ENCODE results near the gene ST7.

Gene ST7

GRCh38 chr7:117069379-117069778 is 116.1 kb downstream of the ST7 start:
- no peak for DNase-seq

DNA sequence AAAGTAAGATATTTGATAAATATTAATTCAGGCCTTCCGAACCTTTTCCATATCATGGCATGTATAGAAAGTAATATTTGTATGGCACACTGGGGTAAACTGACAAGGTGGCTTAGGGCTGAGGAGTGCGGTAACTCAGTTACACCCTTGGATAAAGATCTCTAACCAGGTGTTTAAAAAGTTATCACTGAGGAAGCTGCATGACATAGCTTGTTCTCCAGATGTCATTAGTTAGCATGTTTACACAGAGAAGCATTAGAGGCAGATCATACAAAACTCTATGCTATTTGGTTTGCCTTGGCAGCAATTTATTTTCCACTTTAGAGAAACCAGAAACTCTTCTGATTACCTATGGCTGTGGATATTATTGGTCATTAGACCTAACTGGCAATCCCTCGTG is 118.2 kb downstream of the ST7 start:
- no peak for DNase-seq

GRCh38 chr7:117072620-117073118 is 119.4 kb downstream of the ST7 start:
- DNase-seq = peak in 1 of 2 donors; percentile 35

DNA sequence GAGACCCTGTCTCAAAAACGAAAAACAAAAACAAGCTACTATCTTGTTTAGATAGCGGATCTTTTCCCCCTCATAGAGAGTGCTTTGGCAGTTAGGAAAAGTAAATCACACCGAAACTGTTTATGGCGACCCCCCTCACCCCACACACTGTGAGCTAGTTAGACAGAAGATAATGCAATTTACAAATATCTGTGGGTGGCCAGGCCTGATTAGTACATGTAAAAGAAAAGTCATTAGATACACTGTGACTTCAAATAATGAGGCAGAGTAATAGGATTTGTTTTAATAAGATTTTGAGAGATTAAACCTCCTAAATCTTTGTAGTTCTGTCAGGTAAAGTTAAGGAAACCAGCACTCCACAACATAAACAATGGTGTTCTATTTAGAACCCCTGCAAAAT is 121.1 kb downstream of the ST7 start:
- DNase-seq = no peak

DNA sequence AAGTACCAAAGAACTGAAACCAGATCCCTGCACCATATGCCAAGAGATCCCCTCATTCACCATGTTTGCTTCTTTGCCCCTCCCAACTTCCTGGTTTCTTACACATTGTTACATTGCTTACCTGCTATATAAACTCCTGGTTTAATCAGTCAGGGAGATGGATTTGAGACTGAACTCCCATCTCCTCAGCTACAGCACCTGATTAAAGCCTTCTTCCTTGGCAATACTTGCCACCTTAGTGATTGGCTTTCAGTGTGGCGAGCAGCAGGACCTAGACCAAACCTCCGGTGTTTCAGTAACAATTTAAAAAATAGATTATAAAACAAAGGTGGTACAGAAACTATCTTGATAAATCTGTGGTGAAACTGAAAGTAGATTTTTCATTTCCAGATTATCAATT is 122.6 kb downstream of the ST7 start:
- DNase-seq = no peak

DNA sequence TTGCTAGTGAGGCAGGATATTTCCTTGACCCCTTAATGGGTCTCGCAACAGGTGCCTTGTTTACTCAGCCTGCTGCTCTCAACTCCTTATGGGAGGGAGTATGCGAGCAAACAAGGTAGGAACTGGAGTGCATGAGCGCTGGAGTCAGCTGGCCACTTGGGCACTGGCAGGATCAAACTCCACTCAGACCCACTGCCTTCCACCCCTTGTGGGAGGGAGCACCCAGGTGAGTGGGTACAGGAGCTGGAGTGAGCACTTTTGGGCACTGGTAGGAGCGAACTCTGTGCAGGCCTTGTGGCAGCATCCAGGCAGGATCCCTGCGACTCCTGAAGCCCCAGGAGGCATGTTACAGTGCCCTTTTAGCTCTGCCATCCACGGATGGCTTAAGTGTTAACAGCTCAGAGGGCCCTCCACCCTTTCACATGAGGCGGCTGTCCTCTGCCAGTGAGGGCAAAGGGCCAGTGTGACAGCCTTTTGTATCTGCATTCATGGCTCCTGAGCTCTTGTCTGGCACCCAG is 123.2 kb downstream of the ST7 start:
- no peak for DNase-seq

- DNase-seq = no peak
These were observed 124.4 kb downstream of the ST7 start for GRCh38 chr7:117077658-117078057.

DNA sequence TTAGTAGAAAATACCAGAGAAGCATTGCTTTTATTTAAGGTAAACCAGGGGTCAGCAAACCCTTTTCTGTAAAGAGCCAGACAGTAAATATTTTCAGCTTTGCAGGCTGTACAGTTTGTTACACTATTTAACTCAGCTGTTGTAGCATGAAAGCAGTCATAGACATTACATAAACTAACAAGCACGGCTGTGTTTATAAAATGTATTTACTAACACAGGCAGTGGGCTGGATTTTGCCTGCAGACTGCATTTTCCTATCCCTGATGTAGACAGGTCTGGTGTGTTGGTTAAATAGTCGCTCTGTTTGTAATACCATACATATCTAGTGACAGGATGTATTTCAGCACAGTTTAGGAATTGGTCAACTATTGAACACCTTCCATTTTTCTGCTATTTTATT is 129.3 kb downstream of the ST7 start:
- DNase-seq = no peak

DNA sequence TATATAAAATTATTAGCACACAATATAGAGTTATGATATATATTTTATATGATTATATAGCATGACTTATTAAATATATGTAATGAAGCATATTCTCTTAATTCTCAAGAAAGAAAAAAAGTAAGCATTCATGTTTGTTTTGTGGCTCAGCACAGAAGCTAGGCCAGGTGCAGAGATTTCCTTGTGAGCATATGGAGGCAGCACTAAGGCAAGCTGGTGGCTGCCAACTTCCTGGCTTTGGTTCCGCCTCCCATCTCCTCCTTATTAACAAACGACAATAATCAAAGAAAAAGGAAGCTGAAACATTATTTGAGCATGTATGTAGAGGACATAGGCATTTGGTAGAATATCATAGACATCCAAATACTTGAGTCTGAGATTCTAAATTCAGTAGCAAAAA is 130.3 kb downstream of the ST7 start:
- no peak for DNase-seq

DNA sequence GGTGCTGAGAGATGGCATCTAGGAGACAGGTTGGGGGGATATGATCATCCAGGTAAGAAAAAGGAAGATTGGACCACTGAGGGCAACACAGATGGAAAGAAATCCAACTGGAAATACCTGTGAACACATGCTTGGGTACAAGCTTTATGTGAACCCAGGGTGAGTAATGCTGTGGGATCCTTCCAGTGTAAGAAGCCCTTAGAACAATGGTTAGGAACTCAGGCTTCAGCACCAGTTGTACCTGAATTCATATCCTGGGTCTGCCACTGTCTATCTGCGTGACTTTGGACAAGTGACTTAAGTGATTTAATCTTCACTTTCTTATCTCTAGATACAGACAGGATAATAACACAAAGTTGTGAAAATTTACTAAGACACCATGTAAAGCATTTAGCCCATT is 131.0 kb downstream of the ST7 start:
- no peak for DNase-seq

- DNase-seq = no peak
These were observed 132.0 kb downstream of the ST7 start for GRCh38 chr7:117085275-117085674.

GRCh38 chr7:117085769-117086463 is 132.6 kb downstream of the ST7 start:
- peak in 1 of 2 donors; percentile 18 for DNase-seq

DNA sequence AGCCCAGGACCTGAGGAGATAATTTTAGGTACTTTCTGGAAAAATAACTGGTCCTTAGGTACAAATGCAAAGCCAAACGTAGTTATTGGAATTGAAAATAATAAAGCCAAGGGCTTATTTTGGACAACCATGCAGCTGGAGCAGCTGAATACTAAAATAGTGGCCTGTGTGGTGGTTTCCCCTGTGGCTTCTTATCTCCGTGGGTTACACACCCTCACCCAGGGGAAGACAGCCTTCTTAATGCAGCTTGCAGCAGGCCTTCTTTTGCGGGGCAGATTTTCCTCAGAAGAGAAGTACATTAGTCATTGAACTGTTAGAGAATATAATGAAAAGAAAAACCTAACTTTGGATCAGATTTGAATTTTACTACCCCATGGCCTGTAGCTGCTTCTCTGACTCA is 133.5 kb downstream of the ST7 start:
- DNase-seq = no peak

DNA sequence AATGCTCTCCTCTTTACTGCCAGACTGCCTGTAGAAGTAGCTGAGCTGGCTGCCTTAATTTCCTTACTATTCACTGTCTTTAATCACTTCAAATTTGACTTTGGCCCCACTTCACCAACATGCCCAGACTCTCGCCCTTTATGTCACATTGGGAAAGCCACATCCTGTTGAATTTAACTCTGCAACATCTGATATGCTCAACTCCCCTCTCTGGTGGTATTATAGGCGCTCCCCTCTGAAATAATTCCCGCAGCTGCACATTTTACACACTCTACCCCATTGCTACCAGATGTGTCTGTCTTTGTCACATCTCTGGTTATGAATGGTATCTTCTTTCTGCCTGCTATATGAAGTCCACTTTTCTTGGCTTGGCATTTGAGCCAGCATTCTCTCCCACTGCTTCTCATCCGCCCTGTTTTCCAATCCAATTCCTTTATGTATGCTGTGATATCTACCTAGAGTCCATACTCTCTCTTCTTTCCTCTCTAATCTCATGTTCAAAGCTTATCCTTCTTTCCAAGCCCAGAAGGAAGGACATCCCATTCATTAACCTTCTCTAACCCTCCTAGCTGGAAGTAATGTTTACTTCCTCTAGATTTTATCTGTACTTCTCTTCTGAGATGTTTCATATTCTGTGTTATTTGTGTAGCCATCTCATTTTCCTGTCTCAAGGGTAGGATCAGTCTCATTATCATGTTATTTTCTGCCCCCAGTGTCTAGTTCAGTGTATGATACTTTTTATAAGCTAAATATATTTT is 134.5 kb downstream of the ST7 start:
- DNase-seq = no peak

GRCh38 chr7:117088623-117089194 is 135.4 kb downstream of the ST7 start:
- no peak for DNase-seq

DNA sequence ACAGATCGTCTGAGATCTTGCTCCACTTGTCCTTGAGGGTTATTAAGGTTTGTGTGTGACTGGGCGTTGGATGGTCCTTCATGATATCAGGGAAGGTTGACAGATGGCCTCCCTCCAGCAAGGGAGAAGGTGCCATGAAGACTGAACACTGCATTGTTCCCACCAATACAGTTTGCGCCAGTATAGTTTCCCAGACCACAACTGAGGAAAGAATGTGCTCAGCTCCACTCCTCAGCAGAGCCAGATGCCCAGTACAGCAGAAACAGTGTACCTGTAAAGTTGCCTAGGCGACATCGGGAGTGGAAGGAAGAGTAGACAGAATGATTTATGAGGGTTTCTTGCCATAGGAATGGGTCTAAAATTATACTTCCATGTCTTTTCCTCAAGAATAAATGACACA is 137.5 kb downstream of the ST7 start:
- no peak for DNase-seq

DNA sequence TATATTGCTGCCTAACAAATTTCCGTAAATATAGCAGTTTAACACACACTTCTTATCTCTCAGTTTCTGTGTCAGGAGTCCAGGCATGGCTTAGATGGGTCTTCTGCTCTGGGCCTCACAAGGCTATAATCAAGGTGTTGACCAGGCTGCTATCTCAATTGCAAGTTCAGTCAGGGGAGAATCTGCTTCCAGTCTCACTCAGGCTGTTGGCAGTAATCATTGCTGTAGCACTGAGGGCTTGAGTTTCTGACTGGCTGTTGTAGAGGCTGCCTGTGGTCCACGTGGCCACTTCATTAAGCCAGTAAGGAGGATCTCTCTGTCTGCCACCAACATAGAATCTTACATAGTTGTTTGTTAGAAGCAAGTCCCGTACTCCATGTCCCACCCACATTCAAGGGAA is 138.4 kb downstream of the ST7 start:
- no peak for DNase-seq

DNA sequence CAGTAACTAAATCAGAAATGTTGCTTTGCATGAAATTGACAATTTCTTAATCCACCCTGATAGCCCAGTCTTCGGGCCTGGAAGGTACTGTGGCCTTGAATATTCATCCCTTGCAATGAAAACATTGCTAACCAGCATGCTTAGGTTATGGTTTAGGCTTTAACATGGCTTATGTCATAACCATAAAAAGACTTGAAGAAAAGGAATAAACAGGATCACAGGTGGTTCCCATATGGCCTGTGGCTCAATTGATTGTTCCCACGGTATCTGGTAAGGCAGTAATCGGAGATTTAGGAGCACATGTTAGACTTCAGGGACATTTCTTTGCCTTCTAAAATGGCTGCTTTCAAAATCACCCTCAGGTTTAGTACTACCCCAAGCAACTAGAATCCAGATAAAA is 139.5 kb downstream of the ST7 start:
- DNase-seq = no peak

DNA sequence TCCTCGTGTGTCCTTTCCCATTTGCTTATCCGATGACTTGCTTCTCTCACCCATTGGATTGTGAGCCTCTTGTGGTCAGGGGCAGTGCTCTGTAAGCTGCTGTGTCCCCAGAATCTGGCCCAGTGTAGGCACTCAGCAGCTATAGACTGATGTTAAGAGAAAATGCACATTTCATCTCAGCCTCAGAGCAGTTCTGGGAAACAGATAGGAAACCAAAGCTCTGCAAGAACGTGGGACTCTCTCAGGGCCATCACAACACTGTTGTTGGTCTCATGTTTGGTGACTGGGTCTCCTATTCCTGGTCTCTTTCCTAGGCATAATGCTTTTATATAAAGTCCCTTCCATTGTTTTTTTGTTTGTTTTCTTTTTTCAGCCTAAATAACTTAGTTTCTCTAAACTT is 141.2 kb downstream of the ST7 start:
- DNase-seq = no peak

DNA sequence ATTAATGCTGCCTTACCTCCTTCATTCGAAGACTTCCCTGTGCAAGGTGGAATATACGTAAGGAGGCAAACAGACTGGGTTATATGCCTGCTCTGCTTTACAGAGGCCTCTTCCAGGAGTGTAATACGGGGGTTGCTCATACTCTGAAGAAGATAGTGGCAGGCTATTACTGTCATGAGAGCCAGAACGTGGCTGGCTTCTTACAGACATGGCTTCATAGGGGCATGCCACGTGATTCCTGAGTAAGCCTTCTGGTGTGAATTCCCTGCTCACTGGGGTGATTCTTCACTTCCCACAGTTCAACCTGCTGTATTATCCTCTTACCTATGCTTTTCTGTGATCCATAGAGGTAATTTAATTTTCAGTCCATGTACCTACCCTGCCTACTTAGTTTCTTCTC is 141.8 kb downstream of the ST7 start:
- no peak for DNase-seq

DNA sequence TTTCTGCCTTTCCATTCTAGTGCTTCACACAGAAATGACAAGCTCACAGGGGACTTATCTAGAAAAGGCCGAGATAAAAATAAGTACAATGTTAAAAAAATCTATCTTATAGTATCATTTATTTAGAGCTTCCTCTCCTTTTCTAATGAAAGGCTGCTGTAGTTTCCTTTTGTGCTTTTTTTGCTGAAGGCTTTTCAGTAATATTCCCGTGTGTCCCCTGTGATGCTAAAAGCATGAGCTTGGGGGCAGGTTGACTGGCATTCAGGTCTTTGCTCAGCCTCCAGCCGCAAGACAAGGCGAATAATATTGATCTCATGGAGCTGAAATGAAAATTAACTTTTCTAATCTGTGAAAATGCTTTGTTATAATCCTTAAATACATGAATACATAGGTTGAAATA is 143.0 kb downstream of the ST7 start:
- no peak for DNase-seq

DNA sequence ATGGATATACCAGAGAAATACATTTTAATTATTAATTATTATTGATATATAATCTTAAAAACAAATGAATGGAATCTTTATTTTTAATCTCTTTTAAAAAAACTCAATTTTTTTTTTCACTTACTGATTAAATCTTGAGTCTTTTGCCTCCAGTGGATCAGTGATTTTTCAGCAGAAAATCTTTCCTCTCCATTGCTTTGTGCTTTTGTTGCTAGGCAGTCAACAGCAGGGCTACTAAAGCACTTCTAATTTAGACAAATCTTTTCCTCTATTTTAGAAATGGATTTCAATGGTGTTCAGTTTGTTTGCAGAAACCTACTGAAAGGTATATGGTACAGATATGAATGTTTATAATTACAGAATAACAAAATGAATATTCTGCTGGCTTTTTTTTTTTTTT is 143.6 kb downstream of the ST7 start:
- no peak for DNase-seq

DNA sequence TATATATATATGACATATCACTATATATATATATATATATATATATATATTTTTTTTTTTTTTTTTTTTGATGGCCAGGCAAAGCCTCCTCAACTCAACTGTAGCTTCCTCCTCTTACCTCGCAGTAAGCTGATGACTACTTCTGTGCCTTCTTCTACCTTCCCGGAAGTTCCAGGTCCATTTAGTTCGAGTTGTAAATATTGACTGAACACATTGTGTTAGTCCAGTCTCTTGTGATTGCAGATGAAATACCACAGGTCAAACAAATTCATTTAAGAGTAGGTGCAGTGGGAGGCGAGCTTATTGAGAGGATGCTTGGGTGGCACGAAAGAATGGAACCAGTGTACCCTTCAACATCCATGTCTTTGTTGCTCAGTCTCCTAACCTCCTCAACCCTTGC is 144.6 kb downstream of the ST7 start:
- no peak for DNase-seq

GRCh38 chr7:117098457-117098856 is 145.2 kb downstream of the ST7 start:
- no peak for DNase-seq
